ENCODE measurements around the gene OSBPL1A.

The OSBPL1A gene

DNA sequence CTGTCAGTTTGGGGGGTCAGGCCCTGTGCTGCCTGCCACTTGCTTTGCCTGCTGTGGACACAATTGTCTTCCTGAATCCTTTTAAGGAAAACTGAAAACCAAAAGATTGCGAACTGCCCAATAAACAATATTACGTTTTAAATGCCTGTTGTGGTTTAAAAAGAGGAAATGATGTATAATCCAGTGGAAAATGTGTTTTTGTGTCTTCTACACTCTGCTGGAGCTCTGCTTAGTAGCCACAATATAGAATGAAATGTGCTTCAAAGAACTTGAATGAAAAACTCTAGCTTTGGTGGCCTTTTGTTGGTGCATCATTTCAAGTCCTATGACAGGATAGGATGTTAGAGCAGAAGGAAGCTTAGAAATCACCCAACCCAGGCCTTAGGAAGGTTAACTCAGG, 282.0 kb downstream of the OSBPL1A start:
- peak; percentile 6 to 17 for DNase-seq

DNA sequence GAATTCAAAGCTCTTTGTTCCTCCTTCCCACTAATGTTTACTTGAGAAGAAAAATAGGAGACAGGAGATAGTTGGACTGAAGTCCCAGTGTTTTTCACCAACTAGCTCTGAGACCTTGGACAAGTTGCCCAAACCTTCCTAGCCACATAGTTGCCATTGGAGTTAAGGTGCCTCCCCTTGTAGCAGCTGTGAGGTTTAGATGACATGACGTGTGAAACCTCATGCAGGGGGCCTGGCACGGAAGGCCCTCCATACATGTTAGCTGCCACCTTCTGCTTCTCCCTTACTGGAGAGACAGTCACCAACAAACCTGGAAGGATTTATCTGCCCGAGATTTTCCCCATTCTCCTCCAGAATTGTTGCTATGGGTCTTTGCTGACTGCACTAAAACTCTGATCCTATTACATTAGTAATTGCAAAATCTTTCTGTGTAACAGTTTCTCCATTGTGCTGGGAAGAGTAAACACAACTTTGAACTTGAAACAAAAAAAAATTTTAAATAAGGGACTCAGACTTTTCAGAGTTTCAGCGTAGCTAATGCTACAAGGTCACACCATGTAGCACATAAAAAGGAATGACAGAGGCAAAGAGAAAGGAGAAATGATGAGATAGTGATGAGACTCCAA, 282.6 kb downstream of the OSBPL1A start:
- DNase-seq, result no peak

DNA sequence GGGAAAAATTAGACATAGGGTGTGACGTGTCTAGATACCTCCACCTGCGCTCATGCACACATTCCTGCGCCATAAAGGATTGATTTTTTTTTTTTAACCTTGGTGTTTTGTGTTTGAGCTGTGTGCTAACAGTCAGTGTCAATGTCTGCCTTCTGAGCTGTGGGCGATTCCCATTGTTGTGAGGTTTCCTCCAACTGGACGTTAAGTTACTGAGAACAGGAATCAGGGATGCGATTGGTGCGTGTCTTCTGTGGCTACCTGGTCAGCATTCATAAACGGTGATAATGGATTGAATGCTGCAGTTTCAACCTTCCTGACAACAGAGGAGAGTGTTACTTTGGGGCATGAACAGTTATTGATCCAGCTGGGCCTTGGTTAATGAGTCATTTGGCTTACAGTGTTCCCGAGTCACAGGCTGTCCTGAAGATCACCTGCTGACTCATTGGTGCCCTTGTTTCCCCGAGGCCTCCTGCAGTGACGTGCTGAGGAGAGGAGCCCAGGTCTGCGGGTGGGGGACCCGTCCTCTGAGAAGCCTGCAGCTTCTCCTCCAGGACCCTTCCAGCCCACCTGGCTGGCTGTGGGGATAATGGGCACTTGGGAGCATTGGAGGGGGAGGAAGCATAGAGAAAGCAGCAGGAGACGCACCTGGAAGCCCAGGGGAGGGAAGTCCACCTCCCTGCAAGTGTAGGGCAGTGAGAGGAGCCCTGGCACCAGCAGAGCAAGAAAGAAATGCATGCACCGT, 284.6 kb downstream of the OSBPL1A start:
- no peak for DNase-seq

GRCh38 chr18:24112464-24112863, 285.2 kb downstream of the OSBPL1A start:
- DNase-seq, result no peak

All from inflammatory macrophage treated with lipopolysaccharide for 1 hour (primary cell).